H1 (cell line): ENCODE measurements around the gene TRIM39.

Experiments
- ATF2 ChIP-seq: IDR thresholded peaks from 2 replicates; pipeline ENCODE4 v1.6.1; 2012; ENCODE audit warnings: low read length, inconsistent platforms
- CEBPB ChIP-seq: IDR thresholded peaks from 2 replicates; pipeline ENCODE4 v1.6.1; 2012; ENCODE audit warnings: low read depth, low read length
- CTCF ChIP-seq, 3 experiments: IDR thresholded peaks; 1 replicate in 2 of 3; 2 replicates in 1 of 3; pipeline versions ENCODE4 v1.5.1 to v1.6.1; 2011; ENCODE audit warnings: low read length in 3 of 3, mild to moderate bottlenecking in 3 of 3, inconsistent platforms in 2 of 3, low read depth in 1 of 3, moderate library complexity in 1 of 3; ENCODE audit not compliant: insufficient read depth in 1 of 3; ENCODE audit errors: control extremely low read depth in 1 of 3
- MAFK ChIP-seq: IDR thresholded peaks from 2 replicates; pipeline ENCODE4 v1.6.1; 2012; ENCODE audit warnings: low read depth, mild to moderate bottlenecking, improper control_type of control experiment, low read length
- MAX ChIP-seq: IDR thresholded peaks from 2 replicates; pipeline ENCODE4 v1.6.1; 2012; ENCODE audit warnings: inconsistent platforms
- POU5F1 ChIP-seq: IDR thresholded peaks from 2 replicates; pipeline ENCODE4 v1.6.1; 2011; ENCODE audit warnings: low read depth, mild to moderate bottlenecking, low read length, moderate library complexity
- RFX5 ChIP-seq: IDR thresholded peaks from 2 replicates; pipeline ENCODE4 v1.6.1; 2011; ENCODE audit warnings: low read depth, low read length, improper control_type of control experiment, borderline replicate concordance
- USF2 ChIP-seq: IDR thresholded peaks from 2 replicates; pipeline ENCODE4 v1.6.1; 2011; ENCODE audit warnings: low read length, improper control_type of control experiment

DNA sequence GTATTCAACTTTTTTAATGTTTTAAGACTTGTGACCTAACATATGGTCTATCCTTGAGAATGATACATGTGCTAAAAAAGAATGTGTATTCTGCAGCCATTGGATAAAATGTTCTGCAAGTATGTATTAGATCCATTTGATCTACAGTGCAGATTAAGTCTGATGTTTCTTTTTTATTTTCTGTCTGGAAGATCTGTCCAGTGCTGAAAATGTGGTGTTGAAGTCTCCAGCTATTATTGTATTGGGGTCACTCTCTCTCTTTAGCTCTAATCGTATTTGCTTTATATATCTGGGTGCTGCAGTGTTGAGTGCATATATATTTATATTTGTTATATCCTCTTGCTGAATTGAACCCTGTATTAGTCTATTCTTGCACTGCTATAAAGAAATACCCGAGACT is 44.2 kb upstream of the TRIM39 start:
- TF ChIP-seq CEBPB = no peak
- no peak for TF ChIP-seq POU5F1
- no peak for TF ChIP-seq USF2
- no peak for TF ChIP-seq CTCF (IDR thresholded peaks at IDR 0.05; ENCODE audit: control extremely low read depth in 1 of 3, insufficient read depth in 1 of 3, low read depth in 1 of 3, low read length in 3 of 3)
- TF ChIP-seq MAFK = no peak
- no peak for TF ChIP-seq MAX
- TF ChIP-seq RFX5 = no peak
- no peak for TF ChIP-seq ATF2
